Measurements from ENCODE around the gene EGFL7.
A peak's percentile ranks its signal among the peaks of the same experiment; 100 is the strongest.

The EGFL7 gene

GRCh38 chr9:136645352-136645902 lies 17.3 kb upstream of the EGFL7 start:
- DNase-seq: no peak

GRCh38 chr9:136645903-136646754 lies 16.6 kb upstream of the EGFL7 start:
- no peak for DNase-seq

- no peak for DNase-seq
Observed at GRCh38 chr9:136646827-136647711, 15.6 kb upstream of the EGFL7 start.

GRCh38 chr9:136648751-136649150 lies 14.0 kb upstream of the EGFL7 start:
- no peak for DNase-seq

GRCh38 chr9:136650021-136650420 lies 12.7 kb upstream of the EGFL7 start:
- no peak for DNase-seq

GRCh38 chr9:136650648-136651047 lies 12.1 kb upstream of the EGFL7 start:
- DNase-seq: no peak

- no peak for DNase-seq
Observed at GRCh38 chr9:136651860-136652259, 10.9 kb upstream of the EGFL7 start.

GRCh38 chr9:136653323-136654079 lies 9.2 kb upstream of the EGFL7 start:
- DNase-seq: no peak

GRCh38 chr9:136654820-136655535 lies 7.7 kb upstream of the EGFL7 start:
- no peak for DNase-seq

GRCh38 chr9:136655536-136656182 lies 7.1 kb upstream of the EGFL7 start:
- DNase-seq: no peak

GRCh38 chr9:136656183-136656738 lies 6.5 kb upstream of the EGFL7 start:
- peak; percentile 18 for DNase-seq

GRCh38 chr9:136656795-136657611 lies 5.7 kb upstream of the EGFL7 start:
- DNase-seq: peak; percentile 20

GRCh38 chr9:136657974-136658848 lies 4.5 kb upstream of the EGFL7 start:
- peak; percentile 18 for DNase-seq

GRCh38 chr9:136658849-136659535 lies 3.7 kb upstream of the EGFL7 start:
- peak; percentile 17 for DNase-seq

GRCh38 chr9:136659861-136660784 lies 2.6 kb upstream of the EGFL7 start:
- DNase-seq: peak; percentile 15

- DNase-seq: peak; percentile 16
Observed at GRCh38 chr9:136660971-136661550, 1.7 kb upstream of the EGFL7 start.
